ENCODE results near the gene KLK8.

KLK8 gene

DNA sequence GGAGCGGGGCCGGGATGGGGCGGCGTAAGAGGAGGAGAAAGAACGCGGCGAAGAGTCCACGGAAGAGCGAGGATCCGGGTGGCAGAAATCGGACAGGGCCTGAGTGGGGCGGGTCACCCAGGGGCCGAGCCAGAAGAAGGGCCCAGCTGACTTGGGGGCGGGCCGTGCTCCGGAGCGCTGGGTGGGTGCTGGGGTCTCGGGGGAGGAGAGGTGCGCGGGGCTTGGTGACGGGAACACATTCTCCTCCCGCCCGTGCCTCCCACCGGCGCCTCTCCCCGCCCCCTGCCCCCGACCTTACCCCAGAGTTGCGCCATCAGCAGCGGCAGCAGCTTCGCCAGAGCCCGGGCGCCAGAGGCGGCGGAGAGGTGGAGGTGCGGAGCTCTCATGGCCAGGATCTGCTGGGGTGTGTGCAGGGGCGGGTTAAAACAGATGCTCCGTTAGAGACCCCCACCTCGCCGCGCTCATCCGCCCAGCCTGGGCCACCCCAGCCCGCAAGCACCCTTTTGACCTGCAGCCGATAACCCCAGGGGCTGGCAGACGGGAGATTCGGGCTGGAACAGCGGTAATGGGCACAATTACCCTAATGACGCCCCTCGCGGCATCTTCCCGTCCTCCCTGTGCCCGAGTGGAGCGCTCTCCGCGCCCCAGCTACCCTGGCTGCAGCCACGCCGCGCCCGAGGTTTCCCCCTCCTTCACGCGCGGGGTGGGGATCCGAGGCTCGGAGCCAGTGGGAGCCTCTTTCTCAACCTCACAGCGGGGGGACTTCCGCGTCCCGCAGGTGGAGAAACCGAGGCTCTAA, 17.5 kb upstream of the KLK8 start:
- no peak for FAIRE-seq
- DNase-seq (ENCODE audit: insufficient read length, low spot score) = no peak

DNA sequence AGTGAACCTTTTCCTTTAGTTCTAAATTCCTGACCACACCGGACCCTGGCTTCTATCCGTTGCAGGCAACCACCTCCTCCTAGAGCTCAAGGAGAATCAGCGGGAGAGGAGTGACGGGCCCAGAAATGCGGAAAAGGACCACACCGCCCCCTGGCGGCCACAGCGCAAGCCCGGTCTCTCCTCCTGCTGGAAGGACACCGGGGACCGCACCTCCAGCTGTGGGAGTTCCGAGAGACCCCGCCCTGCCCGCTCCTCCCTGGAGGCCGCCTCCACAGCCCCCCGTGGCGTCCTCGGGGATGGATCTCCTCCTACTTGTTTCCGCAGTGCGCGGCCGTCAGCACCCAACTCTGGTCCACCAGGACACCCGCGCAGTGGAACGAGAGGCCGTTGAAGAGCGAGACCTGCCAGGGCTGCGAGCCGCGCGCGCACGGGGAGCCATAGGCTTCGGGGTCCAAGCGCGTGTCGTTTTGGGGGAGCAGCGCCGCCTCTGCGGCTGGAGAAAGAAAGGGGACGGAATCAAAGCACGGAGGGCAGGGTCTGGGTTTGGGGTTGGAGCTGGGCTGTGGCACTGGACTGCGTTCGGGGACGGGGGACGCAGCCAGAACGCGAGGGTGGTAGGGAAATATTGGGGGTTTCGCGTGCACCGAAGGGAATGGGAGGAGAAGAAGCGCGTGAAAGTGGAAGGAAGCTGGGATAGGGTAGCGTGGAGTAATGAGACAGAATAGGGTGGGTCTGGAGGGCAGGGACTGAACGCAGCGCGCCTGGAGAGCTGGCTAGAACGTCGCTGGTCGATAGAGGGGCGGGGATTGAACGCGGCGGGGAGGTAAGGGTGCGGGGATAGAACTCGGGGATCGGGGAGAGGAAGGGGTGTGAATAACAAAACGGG, 15.6 kb upstream of the KLK8 start:
- DNase-seq (ENCODE audit: insufficient read length, low spot score) (peak; percentile 65), FAIRE-seq (no peak)

DNA sequence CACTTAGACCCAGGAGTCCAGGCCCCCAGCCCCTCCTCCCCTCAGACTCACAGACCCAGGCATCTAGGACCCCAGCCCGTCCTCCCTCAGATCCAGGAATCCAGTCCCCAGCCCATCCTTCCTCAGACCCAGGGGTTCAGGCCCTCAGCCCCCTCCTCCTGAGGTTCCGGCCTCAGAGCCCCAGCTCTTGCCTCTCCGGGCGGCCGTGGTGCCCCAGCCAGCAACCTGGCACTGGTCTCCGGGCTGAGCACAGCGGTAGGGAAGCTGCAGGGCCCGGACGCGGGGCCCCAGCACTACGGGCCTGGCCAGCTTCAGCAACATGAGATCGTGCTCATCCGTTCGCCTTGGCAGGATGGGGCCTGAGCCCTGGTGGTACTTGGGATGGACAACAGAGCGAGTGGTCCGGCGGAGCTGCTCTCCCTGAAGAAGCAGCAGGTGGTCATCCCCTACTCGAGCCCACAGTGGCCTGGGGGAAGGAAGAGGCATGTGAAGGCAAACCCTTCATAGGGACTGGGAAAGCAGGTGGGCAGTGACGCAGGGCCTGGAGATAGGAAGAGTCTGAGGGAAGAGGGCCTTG, 14.4 kb upstream of the KLK8 start:
- no peak for FAIRE-seq
- DNase-seq (ENCODE audit: insufficient read length, low spot score) = no peak

DNA sequence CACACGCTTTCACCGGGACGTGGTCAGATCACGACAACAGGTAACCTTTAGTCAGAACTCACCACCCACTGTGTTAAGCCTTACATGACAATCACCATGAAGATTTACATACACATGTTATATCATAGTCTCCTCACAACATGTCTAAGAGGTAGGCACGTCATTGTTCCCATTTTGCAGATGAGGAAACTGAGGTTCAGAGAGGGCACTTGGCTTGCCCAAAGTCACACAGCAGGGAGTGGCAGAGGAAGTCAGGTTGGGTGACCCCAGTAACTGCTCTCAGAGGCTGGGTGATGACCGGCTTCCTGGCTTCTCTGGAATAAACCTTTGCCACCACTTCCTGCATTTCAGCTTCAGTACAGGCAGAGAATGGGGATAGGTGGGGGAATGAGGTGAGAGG, 12.8 kb upstream of the KLK8 start:
- FAIRE-seq = no peak
- DNase-seq (ENCODE audit: insufficient read length, low spot score) = no peak

DNA sequence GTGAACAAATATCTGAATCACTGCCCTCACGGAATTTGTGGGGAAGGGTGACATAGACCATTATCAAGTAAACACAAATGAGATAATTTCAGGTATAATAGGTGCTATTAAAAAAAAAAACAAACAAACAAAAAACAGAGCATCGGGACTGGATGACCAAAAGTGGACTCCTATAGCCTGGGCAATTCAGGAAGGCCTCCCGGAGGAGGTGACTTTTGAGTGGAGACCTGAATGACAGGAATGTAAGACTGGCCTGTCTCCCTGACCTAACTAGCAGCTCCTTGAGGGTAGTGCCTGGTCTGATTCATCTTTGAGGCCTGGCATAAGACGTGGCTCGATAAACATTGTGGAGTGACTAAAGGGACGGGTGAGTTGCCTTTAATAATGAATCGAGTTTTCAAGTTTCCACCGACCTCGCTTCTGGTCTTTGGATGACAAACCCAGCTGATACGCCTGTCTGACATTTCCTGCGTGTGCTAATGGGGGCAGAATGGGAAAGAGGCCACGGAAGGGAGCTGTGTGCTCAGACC, 11.3 kb upstream of the KLK8 start:
- FAIRE-seq = no peak

DNA sequence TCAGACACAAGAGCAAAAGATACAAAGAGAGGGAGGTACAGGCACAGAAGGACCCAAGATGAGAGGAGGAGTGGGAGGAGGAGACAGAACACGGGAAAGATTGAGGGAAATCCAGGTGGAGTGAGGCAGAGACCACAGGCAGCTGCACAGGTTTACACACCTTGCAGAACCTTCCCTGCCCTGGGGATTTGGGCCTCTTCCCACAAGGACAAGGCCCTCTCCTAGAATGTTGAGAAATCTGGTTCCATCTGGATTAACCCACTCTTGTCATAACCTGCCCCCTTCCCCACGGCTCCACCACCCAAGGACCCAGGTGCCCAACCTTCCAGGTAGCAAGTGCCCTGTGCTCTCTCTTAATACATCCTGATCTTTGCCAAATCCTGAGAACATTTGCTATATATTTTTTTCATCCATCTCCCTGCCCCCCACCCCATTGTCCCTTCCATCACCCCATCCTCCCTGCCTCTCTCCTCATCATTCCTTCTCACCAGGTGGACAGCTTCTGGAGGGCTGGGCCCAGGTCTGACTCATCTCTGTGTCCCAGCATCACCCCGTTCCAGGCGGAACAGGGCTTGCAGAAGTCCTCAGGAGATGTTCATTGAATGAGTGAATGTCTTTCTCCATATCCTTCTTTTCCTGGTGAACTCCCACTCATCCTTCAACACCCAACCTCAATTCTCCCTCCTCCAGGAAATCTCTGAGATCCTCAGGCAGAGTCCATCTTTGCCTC, 8.8 kb upstream of the KLK8 start:
- FAIRE-seq = no peak
- no peak for DNase-seq (ENCODE audit: insufficient read length, low spot score)

More for the DNA sequence above, 11.3 kb upstream of the KLK8 start:
- no peak for DNase-seq (ENCODE audit: insufficient read length, low spot score)

DNA sequence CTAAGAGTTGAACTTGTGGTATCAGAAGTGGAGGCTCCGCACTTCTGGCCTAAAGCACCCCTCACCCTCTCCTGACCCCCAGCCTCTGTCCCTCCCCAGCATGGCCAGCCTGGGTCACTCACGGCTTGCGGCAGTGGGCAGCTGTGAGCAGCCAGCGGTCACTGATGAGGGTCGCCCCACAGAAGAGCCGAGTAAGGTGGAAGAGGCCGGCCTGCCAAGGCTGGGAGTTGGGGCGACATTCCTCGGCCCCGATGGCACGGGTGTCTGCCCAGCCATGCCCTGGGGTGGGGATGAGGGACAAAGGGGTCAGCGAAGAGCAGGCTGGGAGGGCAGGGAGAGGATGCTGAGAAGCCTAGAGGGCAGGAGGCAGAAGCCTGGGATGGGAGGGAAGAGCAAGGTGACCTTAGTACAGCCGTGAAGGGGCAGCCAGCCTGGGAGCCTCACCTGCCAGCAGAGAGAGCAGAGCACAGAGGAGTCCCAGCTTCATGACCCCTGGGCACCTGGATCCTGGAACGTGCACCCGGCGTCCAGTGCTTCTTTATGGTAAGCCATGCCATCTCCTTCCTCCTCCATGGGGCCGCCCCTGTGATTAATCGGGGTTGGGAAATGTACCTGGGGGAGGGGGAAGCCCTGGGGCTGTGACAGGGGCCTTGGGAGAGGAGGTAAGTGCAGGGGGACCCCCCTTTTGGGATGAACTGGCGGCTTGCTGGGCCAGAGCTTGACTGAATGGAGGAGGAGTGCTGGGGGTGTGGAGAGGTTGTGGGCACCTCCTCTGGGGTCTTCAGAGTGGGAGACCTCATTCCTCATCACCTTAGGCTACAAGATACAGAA, 7.9 kb upstream of the KLK8 start:
- FAIRE-seq (no peak), DNase-seq (ENCODE audit: insufficient read length, low spot score) (no peak)

DNA sequence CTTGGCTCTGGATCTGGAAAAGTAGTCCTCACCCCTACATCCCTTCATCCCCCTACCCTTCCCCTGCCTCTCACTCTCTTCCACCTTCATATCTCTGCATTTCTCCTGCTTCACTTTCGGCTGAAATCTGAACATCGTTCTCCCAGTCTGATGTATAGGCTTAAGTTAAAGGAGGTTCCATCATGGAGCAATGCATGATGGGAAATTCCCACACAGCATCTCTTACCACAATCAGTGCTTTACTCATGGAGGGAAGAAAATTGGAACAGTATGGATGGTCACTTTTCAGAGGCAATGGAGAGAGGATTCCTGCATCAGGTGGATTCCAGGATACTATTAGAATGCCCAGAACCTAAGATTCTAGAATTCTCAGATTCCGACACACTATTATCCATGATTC, 6.1 kb upstream of the KLK8 start:
- no peak for FAIRE-seq
- no peak for DNase-seq (ENCODE audit: insufficient read length, low spot score)

DNA sequence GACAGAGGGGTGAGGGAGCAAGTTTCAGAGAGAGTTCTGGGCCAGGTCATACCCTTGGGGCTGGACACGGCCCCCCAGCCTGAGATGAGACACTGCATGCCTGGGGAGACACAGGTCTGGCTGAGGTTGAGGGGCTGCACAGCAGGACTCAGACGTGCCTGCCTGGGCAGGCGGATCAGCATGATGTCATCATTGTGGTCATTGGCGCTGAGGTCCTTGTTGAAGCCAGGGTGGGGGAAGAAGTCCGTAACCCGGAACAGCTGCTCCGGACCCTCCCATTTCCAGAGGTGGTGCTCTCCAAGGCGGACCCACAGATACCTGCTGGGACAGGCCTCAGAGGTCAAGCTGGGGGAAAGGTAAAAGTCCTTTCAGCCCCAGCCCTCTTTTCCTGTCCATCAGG, 5.0 kb upstream of the KLK8 start:
- no peak for FAIRE-seq
- no peak for DNase-seq (ENCODE audit: insufficient read length, low spot score)

DNA sequence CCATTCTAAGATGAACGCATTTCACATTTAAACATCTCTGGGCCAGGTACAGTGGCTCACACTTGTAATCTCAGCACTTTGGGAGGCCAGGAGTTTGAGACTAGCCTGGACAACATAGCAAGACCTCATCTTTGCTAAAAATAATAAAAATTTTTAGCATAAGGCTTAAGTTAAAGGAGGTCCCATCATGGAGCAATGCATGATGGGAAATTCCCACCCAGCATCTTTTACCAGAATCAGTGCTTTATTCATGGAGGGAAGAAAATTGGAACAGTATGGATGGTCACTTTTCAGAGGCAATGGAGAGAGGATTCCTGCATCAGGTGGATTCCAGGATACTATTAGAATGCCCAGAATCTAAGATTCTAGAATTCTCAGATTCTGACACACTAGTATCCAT, 3.8 kb upstream of the KLK8 start:
- FAIRE-seq = no peak
- no peak for DNase-seq (ENCODE audit: insufficient read length, low spot score)

DNA sequence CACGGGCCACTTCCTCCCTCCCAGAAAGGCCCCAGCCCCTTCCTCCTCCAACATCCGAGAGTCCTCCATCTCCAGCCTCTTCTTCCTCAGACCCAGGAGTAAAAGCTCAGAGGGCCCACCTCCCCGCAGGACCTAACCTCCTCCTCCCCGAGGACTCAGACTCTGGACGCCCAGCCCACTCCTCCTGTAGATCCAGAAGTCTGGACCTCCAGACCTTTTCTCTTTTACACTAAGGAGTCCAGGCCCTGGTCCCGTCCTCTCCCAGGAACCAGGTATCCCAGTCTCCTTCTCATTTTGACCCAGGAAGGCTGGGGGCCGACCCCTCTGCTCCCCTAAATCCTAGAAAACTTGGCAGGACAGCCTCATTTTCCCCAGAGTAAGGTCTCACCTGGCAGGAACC, 1.9 kb upstream of the KLK8 start:
- no peak for FAIRE-seq
- no peak for DNase-seq (ENCODE audit: insufficient read length, low spot score)

DNA sequence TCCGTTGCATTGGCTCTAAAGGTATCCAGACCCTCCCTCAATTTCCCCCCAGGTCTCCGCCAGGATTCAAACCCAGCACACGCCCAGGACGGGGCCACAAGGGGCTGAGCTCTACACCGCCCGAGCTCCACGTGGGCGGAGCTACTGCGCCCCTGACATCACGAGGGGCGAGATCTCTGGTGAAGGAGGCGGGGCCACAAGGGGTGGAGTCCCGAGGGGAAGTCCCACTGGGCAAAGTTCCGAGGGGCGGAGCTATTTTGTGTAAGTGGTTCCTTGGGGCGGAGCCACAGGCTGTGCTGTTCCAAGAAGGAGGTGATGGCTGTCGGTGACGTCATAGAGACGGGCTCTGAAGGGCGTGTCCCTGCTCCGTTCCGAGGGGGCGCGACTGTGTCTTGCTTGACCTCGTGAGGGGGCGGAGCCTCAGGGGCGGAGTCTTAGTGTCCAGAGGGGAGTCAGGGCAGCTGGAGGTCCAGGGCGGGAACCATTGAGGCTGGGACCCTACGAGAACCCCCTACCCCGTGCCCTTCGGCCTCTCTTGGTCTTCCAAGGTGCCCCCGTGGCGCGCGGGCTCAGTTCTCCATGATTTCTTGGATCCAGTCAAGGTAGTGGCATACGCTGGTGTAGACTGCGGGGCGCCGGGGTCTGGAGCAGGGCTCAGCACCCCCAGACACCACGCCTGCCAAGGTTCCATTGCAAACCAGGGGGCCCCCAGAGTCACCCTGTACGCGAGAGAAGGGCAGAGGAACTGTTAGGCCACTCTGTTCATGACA, 1.3 kb upstream of the KLK8 start:
- DNase-seq (ENCODE audit: insufficient read length, low spot score) = no peak
- FAIRE-seq = no peak

DNA sequence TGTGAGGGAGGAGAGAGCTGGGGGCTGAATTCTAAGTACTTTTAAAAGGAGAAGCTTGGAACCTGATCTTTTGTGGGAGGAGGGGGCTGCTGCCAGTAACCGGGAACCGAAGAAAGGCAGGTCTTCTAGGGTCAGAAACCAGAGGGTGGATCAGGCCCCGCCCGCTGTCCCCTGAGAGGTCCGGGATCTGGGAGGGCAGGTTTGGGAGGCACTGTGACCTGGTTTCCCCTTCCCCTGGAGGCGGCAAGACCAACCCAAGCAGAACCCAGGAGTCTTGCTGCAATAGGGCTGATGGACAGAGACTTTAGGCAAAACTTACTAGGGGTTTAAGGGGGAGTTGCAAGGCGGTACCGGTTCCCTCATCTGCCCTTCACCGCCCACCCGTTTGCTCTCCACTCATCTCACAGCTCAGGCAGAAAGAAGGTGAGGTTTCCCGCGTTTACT, 707 bp upstream of the KLK8 start:
- no peak for FAIRE-seq

DNA sequence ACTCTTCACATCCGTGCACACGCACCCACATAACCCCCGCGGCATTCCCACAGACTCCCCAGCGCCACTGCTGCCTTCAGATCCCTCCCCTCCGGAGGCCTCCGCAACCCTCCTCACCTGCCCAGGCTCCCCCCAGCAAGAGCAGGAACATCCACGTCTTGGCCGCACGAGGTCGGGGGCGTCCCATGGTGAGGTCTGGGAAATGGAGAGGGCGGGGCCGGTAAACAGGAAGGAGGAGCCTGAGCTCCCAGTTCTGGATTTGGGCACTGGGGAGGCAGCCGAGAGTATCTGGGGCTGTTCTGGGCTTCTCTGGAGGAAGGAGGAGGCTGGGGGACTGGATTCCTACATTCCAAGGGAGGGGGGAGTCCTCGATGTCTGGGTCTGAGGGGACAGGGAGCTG, 423 bp downstream of the KLK8 start:
- no peak for DNase-seq (ENCODE audit: insufficient read length, low spot score)
- no peak for FAIRE-seq

More for the DNA sequence above, 707 bp upstream of the KLK8 start:
- DNase-seq (ENCODE audit: insufficient read length, low spot score) = no peak

DNA sequence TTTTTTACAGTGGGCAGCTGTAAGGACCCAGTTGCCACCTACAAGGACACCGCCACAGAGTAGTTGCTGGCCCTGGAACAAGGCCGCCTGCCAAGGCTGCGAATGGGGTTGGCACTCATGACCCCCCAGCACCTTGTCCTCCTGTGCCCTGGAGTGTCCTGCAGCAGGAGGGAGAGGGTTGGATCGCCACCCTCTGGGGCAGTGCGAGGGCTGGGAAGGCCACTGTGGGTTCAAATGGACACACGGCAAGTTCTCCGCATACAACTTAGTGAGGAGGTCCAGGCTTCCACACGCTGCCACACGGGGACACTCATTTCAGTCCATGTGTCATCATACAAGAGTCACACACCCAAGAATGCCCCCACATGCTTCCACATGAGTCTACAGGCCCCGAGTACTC, 978 bp downstream of the KLK8 start:
- no peak for DNase-seq (ENCODE audit: insufficient read length, low spot score)
- FAIRE-seq = no peak

DNA sequence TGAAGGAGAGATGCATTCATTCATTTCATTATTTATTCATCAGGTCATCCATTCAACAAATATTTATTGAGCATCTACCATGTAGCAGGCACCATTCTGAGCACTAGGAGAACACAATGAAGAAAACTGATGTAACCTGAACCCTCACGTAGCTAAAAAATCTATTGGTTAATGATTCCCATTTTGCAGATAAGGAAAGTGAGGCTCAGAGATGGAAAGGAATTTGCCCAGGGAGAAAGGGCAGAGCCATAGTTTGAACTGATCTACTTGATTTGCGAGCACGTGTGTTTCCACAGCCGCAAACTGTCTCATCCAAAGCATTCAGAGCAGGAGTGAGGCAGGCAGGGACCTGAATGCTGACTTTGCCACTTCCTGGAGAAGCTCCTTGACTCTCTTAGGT, 2.7 kb downstream of the KLK8 start:
- no peak for DNase-seq (ENCODE audit: insufficient read length, low spot score)
- FAIRE-seq = no peak

DNA sequence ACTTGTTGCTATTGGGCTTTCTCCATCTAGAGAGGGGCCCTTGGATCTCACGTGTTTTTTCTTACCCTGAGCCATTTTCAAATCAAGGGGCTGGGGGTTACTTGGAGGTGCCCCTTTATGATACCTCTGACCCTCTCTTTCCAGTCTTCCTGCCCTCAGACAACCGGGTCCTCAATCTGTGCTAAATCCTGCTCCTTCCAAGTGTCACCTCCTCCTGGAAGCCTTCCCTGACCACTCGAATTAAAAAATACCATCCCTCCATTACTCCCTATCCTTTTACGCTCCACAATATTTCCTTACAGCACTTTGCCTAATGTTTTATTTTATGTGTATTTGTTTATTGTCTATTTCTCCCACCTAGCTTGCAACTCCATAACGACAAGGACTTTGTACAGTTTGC, 3.3 kb downstream of the KLK8 start:
- DNase-seq (ENCODE audit: insufficient read length, low spot score) (no peak), FAIRE-seq (no peak)

DNA sequence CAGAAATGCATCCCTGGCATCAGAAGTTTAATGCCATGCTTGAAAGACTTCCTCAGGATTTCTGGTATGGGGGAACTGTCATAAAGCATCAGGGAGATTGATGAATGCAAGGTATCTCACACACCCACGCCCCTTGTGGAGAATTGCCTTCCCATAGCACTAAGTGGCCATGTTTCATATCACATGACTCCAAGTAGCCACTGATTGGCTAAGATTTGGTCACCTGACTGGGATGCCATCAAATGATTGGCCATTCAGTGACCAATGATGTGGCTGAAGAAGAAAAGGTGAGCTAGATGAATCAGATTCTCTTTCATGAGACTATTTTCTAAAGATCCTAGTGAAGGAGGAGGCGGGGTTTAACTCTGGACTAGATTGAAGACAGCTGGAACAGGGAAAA, 7.3 kb downstream of the KLK8 start:
- FAIRE-seq = no peak
- no peak for DNase-seq (ENCODE audit: insufficient read length, low spot score)

DNA sequence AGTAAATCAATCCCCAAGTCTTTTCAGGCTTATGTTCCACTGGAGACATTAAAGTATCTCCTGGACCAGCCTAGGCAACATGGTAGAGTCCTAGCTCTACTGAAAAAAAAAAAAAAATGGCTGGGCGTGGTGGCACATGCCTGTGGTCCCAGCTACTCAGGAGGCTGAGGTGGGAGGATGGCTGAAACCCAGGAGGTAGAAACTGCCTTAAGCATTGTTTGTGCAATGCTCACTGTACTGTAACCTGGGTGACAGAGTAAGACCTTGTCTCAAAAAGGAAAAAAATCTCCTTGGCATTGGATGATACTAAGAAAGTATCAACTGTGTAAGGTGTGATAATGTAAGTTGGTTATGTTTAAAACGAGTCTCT, 8.8 kb downstream of the KLK8 start:
- FAIRE-seq (no peak), DNase-seq (ENCODE audit: insufficient read length, low spot score) (no peak)
